SK-N-SH (cell line): ENCODE results near the gene SLC10A2. TPM values are rescaled to one million over a fixed set of nuclear protein-coding genes. Genes with fewer than 3 reads are reported as not detected.

Experiments
- CTCF ChIA-PET: fragments of 300-600, 350-600 bp; formaldehyde crosslinking; extraction: SDS; loops from one replicate; lab custom pipeline; 2021; lab: Yijun Ruan, JAX
- POLR2A ChIA-PET: fragments of 350-600 bp; sonication (Branson Sonifier 250); formaldehyde crosslinking; extraction: SDS; loops from one replicate; lab custom pipeline; 2020; ENCODE audit warnings: antibody characterized with exemption, inconsistent platforms; lab: Yijun Ruan, JAX
- DNase-seq: peaks from one replicate; pipeline ENCODE4 v3.0.0; 2012
- H2AFZ ChIP-seq: fragments of 200-600 bp; sonication (generic); 2 replicates; pipeline ENCODE4 v1.8.1; 2016; ENCODE audit warnings: antibody characterized with exemption, mild to moderate bottlenecking, low read depth
- H3F3A ChIP-seq: fragments of 200-600 bp; sonication (generic); replicated peaks from 2 replicates; pipeline ENCODE3; 2016; ENCODE audit warnings: antibody characterized with exemption, mild to moderate bottlenecking; ENCODE audit not compliant: insufficient read depth
- H3K27ac ChIP-seq, 2 experiments: fragments of 200-500 bp in 1 of 2; fragments of 200-600 bp in 1 of 2; sonication (Bioruptor generic) in 1 of 2; sonication (generic), shearing (Covaris generic) in 1 of 2; 2 replicates each; pipeline versions ENCODE4 v1.5.1 to v1.6.1; 2014 to 2016; ENCODE audit warnings: low read depth in 2 of 2, inconsistent platforms in 1 of 2, low read length in 1 of 2, mild to moderate bottlenecking in 1 of 2, mixed read lengths in 1 of 2
- H3K27me3 ChIP-seq: fragments of 200-600 bp; sonication (generic), shearing (Covaris generic); 2 replicates; pipeline ENCODE4 v1.6.1; 2016; ENCODE audit warnings: mixed run types; ENCODE audit not compliant: insufficient read depth
- H3K36me3 ChIP-seq, 2 experiments: fragments of 200-500 bp in 1 of 2; fragments of 200-600 bp in 1 of 2; sonication (Bioruptor generic) in 1 of 2; sonication (generic) in 1 of 2; replicated peaks in 1 of 2; 2 replicates each; pipeline versions ENCODE3 to v1.5.1; 2014 to 2016; ENCODE audit warnings: low read length in 1 of 2, mild to moderate bottlenecking in 1 of 2; ENCODE audit not compliant: insufficient read depth in 2 of 2, control insufficient read depth in 1 of 2
- H3K4me1 ChIP-seq, 2 experiments: fragments of 200-500 bp in 1 of 2; fragments of 200-600 bp in 1 of 2; sonication (Bioruptor generic) in 1 of 2; sonication (generic), shearing (Covaris generic) in 1 of 2; 2 replicates each; pipeline versions ENCODE4 v1.5.1 to v1.6.1; 2014 to 2016; ENCODE audit warnings: low read depth in 1 of 2, low read length in 1 of 2, mixed run types in 1 of 2; ENCODE audit not compliant: insufficient read depth in 2 of 2, control insufficient read depth in 1 of 2
- H3K4me2 ChIP-seq: fragments of 200-600 bp; sonication (generic), shearing (Covaris generic); 2 replicates; pipeline ENCODE4 v1.6.1; 2017; ENCODE audit warnings: mixed run types
- H3K4me3 ChIP-seq, 2 experiments: fragments of 200-500 bp in 1 of 2; fragments of 200-600 bp in 1 of 2; sonication (Bioruptor generic) in 1 of 2; sonication (generic), shearing (Covaris generic) in 1 of 2; 2 replicates each; pipeline versions ENCODE4 v1.5.1 to v1.8.1; 2014 to 2016; ENCODE audit warnings: low read depth in 2 of 2, inconsistent platforms in 1 of 2, low read length in 1 of 2, mild to moderate bottlenecking in 1 of 2, mixed read lengths in 1 of 2, moderate library complexity in 1 of 2
- H3K79me2 ChIP-seq: fragments of 200-600 bp; sonication (generic); 2 replicates; pipeline ENCODE4 v1.8.1; 2017; ENCODE audit warnings: mild to moderate bottlenecking; ENCODE audit not compliant: insufficient read depth
- H3K9ac ChIP-seq: fragments of 200-600 bp; sonication (generic); 2 replicates; pipeline ENCODE4 v1.6.1; 2017; ENCODE audit warnings: mixed run types
- H3K9me2 ChIP-seq: fragments of 200-600 bp; sonication (generic); 2 replicates; pipeline ENCODE4 v1.6.1; 2017; ENCODE audit warnings: mixed run types
- H3K9me3 ChIP-seq: fragments of 200-600 bp; sonication (generic); 2 replicates; pipeline ENCODE4 v1.6.1; 2017; ENCODE audit warnings: mixed run types, mild to moderate bottlenecking, moderate library complexity
- H4K20me1 ChIP-seq: fragments of 200-600 bp; sonication (generic); 2 replicates; pipeline ENCODE4 v1.6.1; 2017; ENCODE audit warnings: mild to moderate bottlenecking, mixed run types; ENCODE audit not compliant: insufficient read depth
- CHD2 ChIP-seq: fragments of 150-350 bp; IDR thresholded peaks from 2 replicates; pipeline ENCODE4 v1.6.1; 2018; ENCODE audit warnings: low read length; ENCODE audit not compliant: partially characterized antibody
- ELF1 ChIP-seq: IDR thresholded peaks from 2 replicates; pipeline ENCODE4 v1.4.0; 2012
- FOSL2 ChIP-seq: IDR thresholded peaks from 2 replicates; pipeline ENCODE4 v1.4.0; 2012; ENCODE audit warnings: low read depth, mild to moderate bottlenecking, moderate library complexity, borderline replicate concordance
- GATA2 ChIP-seq: sonication (generic); formaldehyde crosslinking; IDR thresholded peaks from 2 replicates; pipeline ENCODE4 v1.5.0; 2020; ENCODE audit warnings: mild to moderate bottlenecking, missing genetic modification reagents
- JUND ChIP-seq: IDR thresholded peaks from 2 replicates; pipeline ENCODE4 v1.4.0; 2012
- MEF2A ChIP-seq: IDR thresholded peaks from 2 replicates; pipeline ENCODE4 v1.4.0; 2012; ENCODE audit warnings: low read depth, borderline replicate concordance
- MXI1 ChIP-seq: IDR thresholded peaks from 2 replicates; pipeline ENCODE4 v1.6.1; 2012; ENCODE audit warnings: mild to moderate bottlenecking, low read depth, low read length, improper control_type of control experiment
- POLR2AphosphoS5 ChIP-seq: IDR thresholded peaks from 2 replicates; pipeline ENCODE4 v1.6.1; 2012; ENCODE audit warnings: low read depth, low read length
- RFX5 ChIP-seq: IDR thresholded peaks from 2 replicates; pipeline ENCODE4 v1.6.1; 2012; ENCODE audit warnings: mild to moderate bottlenecking, improper control_type of control experiment, low read length
- TAF1 ChIP-seq: IDR thresholded peaks from 2 replicates; pipeline ENCODE4 v1.6.1; 2012; ENCODE audit warnings: low read depth, mild to moderate bottlenecking, low read length, moderate library complexity, borderline replicate concordance
- TEAD4 ChIP-seq: IDR thresholded peaks from 2 replicates; pipeline ENCODE4 v1.4.0; 2012; ENCODE audit warnings: mild to moderate bottlenecking, borderline replicate concordance; ENCODE audit not compliant: insufficient read depth
- YY1 ChIP-seq: IDR thresholded peaks from 2 replicates; pipeline ENCODE4 v1.4.0; 2012; ENCODE audit warnings: low read depth, mild to moderate bottlenecking
- WGBS: methylation state at CpG from one replicate; pipeline ENCODE4 v1.1.6; 2017; ENCODE audit warnings: low lambda C conversion rate; 5-methylcytosine and 5-hydroxymethylcytosine counted together
- polyA plus RNA-seq, 3 experiments: library from polyadenylated mRNA; depleted of rRNA; stranded (reverse); fragments of >200 nt; gene quantifications; 2 replicates each; pipeline ENCODE4 v1.2.3, GENCODE V29; 2012
- TF ChIP-seq, protein P1 (sequence below): IDR thresholded peaks from 2 replicates; pipeline ENCODE4 v1.4.0; 2012; ENCODE audit warnings: low read depth, borderline replicate concordance
- TF ChIP-seq, protein P2 (sequence below): IDR thresholded peaks from 2 replicates; pipeline ENCODE4; 2012
- TF ChIP-seq, protein P3 (sequence below): fragments of 150-350 bp; IDR thresholded peaks from 2 replicates; pipeline ENCODE4 v1.6.1; 2017; ENCODE audit warnings: antibody characterized with exemption, low read length, low read depth, borderline replicate concordance
- TF ChIP-seq, protein P4 (sequence below): fragments of 200-600 bp; sonication (generic); IDR thresholded peaks from 2 replicates; pipeline ENCODE4 v1.6.1; 2017; ENCODE audit warnings: antibody characterized with exemption, mild to moderate bottlenecking, moderate library complexity
- TF ChIP-seq, protein P5 (sequence below): fragments of 150-350 bp; IDR thresholded peaks from 2 replicates; pipeline ENCODE4 v1.6.1; 2016; ENCODE audit warnings: mild to moderate bottlenecking, low read depth, low read length

Gene SLC10A2
- polyA plus RNA-seq, 1 of the 3 experiments (the other 2 are of a cell fraction) = not detected

DNA sequence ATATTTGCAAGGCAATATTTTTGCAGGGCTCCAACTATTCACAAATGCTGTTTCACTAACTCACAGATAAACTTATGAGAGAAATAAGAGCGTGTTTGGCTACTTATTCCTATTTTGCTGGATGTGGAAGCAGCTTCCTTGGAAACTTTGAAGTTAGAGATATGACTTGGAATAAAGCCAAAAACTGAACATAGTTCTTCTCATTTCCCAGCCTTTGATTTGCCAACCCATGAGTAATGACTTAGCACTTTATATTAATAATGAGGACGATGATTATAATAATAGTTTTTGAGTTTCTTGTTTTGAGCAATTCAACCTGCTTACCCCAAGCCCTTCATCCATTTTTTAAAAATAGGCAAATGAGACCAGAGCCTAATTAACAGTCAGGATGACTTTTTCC, 47.7 kb downstream of the SLC10A2 start:
- Histone ChIP-seq H3K27ac (no peak overlapping the region), H3K27me3 (no peaks in the 10 kb centered on the region), H3K4me1 (no peaks in the 10 kb centered on the region; a peak in 1 of 4 replicates), H3F3A (no peaks in the 10 kb centered on the region), H3K79me2 (no peaks in the 10 kb centered on the region), H3K9ac (no peak overlapping the region), H3K9me3 (no peaks in the 10 kb centered on the region), H3K36me3 (no peaks in the 10 kb centered on the region), H4K20me1 (no peaks in the 10 kb centered on the region), H2AFZ (no peak overlapping the region), H3K4me3 (no peak overlapping the region), H3K4me2 (no peak overlapping the region), H3K9me2 (no peaks in the 10 kb centered on the region)
- DNase-seq = no peak
- ChIA-PET POLR2A (no interaction called here), CTCF (no interaction called here)
- TF ChIP-seq POLR2AphosphoS5 (no peak), ELF1 (no peak), RFX5 (no peak), JUND (no peak), CHD2 (no peak), MEF2A (no peak), FOSL2 (no peak)
- TF ChIP-seq, protein P1, sequence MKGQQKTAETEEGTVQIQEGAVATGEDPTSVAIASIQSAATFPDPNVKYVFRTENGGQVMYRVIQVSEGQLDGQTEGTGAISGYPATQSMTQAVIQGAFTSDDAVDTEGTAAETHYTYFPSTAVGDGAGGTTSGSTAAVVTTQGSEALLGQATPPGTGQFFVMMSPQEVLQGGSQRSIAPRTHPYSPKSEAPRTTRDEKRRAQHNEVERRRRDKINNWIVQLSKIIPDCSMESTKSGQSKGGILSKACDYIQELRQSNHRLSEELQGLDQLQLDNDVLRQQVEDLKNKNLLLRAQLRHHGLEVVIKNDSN = no peak
- TF ChIP-seq, protein P2, sequence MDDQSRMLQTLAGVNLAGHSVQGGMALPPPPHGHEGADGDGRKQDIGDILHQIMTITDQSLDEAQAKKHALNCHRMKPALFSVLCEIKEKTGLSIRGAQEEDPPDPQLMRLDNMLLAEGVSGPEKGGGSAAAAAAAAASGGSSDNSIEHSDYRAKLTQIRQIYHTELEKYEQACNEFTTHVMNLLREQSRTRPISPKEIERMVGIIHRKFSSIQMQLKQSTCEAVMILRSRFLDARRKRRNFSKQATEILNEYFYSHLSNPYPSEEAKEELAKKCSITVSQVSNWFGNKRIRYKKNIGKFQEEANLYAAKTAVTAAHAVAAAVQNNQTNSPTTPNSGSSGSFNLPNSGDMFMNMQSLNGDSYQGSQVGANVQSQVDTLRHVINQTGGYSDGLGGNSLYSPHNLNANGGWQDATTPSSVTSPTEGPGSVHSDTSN = no peak
- TF ChIP-seq, protein P3, sequence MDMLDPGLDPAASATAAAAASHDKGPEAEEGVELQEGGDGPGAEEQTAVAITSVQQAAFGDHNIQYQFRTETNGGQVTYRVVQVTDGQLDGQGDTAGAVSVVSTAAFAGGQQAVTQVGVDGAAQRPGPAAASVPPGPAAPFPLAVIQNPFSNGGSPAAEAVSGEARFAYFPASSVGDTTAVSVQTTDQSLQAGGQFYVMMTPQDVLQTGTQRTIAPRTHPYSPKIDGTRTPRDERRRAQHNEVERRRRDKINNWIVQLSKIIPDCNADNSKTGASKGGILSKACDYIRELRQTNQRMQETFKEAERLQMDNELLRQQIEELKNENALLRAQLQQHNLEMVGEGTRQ = no peak
- 50% methylated on average over 2 of the region's 2 CpGs for WGBS

DNA sequence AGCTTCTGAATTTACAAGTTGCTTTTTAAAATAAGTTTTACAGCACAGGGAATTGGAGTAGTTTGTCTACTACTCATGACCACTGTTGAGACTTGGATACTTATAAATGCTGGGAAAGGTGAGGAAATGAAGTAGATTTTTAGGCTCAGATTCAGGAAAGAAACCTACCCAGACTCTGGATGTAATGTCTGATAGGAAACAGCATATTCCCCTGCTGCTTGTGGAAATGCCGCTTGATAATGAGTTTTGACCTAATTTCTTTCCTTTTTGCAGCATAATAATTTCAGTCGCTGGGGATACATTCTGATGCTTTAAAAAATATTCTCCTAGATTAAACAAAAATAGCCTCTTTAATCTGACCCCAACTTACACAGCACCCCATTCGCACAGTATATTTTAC, 53.6 kb downstream of the SLC10A2 start:
- H2AFZ ChIP-seq = no peak overlapping the region
- H3K4me3 ChIP-seq = no peak overlapping the region
- no peak for DNase-seq
- H3K9ac ChIP-seq = no peak overlapping the region
- H3K4me2 ChIP-seq = no peak overlapping the region
- no peaks in the 10 kb centered on the region; a peak in 1 of 4 replicates for H3K4me1 ChIP-seq
- ChIA-PET CTCF (no interaction called here), POLR2A (no interaction called here)
- 40% methylated on average over 3 of the region's 3 CpGs for WGBS
- no peaks in the 10 kb centered on the region for H3K9me2 ChIP-seq
- H3K27ac ChIP-seq = no peak overlapping the region
- no peaks in the 10 kb centered on the region for H4K20me1 ChIP-seq
- H3K79me2 ChIP-seq = no peaks in the 10 kb centered on the region
- H3F3A ChIP-seq = no peaks in the 10 kb centered on the region
- H3K9me3 ChIP-seq = no peaks in the 10 kb centered on the region
- no peaks in the 10 kb centered on the region for H3K36me3 ChIP-seq
- no peaks in the 10 kb centered on the region for H3K27me3 ChIP-seq
- TF ChIP-seq TEAD4 = no peak
- TF ChIP-seq, protein P4, sequence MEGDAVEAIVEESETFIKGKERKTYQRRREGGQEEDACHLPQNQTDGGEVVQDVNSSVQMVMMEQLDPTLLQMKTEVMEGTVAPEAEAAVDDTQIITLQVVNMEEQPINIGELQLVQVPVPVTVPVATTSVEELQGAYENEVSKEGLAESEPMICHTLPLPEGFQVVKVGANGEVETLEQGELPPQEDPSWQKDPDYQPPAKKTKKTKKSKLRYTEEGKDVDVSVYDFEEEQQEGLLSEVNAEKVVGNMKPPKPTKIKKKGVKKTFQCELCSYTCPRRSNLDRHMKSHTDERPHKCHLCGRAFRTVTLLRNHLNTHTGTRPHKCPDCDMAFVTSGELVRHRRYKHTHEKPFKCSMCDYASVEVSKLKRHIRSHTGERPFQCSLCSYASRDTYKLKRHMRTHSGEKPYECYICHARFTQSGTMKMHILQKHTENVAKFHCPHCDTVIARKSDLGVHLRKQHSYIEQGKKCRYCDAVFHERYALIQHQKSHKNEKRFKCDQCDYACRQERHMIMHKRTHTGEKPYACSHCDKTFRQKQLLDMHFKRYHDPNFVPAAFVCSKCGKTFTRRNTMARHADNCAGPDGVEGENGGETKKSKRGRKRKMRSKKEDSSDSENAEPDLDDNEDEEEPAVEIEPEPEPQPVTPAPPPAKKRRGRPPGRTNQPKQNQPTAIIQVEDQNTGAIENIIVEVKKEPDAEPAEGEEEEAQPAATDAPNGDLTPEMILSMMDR = no peak
- no peak for TF ChIP-seq MXI1
- TF ChIP-seq GATA2 (CRISPR knock-in tag) = no peak
- TF ChIP-seq FOSL2 = no peak
- TF ChIP-seq POLR2AphosphoS5 = no peak
- TF ChIP-seq CHD2 = no peak
- TF ChIP-seq, protein P1 = no peak
- no peak for TF ChIP-seq YY1
- TF ChIP-seq TAF1 = no peak
- no peak for TF ChIP-seq ELF1
- TF ChIP-seq, protein P5, sequence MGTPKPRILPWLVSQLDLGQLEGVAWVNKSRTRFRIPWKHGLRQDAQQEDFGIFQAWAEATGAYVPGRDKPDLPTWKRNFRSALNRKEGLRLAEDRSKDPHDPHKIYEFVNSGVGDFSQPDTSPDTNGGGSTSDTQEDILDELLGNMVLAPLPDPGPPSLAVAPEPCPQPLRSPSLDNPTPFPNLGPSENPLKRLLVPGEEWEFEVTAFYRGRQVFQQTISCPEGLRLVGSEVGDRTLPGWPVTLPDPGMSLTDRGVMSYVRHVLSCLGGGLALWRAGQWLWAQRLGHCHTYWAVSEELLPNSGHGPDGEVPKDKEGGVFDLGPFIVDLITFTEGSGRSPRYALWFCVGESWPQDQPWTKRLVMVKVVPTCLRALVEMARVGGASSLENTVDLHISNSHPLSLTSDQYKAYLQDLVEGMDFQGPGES = no peak
